Right lobe of liver (tissue), 6 donors: Measurements from ENCODE around the gene ABHD12. TPM values are rescaled to one million over a fixed set of nuclear protein-coding genes. Genes with fewer than 3 reads are reported as not detected.

ENCODE experiments used
- ATAC-seq, 4 donors: fragments of 200-7000 bp; cut with Tn5 transposase; one replicate each; pipeline ENCODE4 v1.9.1; 2020; ENCODE audit warnings: mild to moderate bottlenecking in 4 of 4, moderate library complexity in 4 of 4
- DNase-seq, 3 donors: peaks; one replicate each; pipeline ENCODE4 v3.0.0-alpha.2; 2020
- H3K27ac ChIP-seq, 3 donors: fragments of 200-600 bp; one replicate each; pipeline ENCODE4 v1.8.0; 2022
- H3K27me3 ChIP-seq, 2 donors: fragments of 200-600 bp; one replicate each; pipeline ENCODE4 v1.8.0; 2022
- H3K36me3 ChIP-seq, 4 donors: fragments of 200-600 bp; sonication (generic) in 1 of 4; one replicate each; pipeline versions ENCODE4 v1.5.1 to v1.8.0; 2017 to 2022; ENCODE audit warnings: control low read depth in 1 of 4
- H3K4me1 ChIP-seq, 4 donors: fragments of 200-600 bp; sonication (generic) in 1 of 4; one replicate each; pipeline versions ENCODE4 v1.5.1 to v1.8.0; 2017 to 2022; ENCODE audit warnings: control low read depth in 1 of 4
- H3K4me3 ChIP-seq, 3 donors: fragments of 200-600 bp; one replicate each; pipeline ENCODE4 v1.8.0; 2022
- H3K9me3 ChIP-seq, 4 donors: fragments of 200-600 bp; sonication (generic) in 1 of 4; one replicate each; pipeline versions ENCODE4 v1.5.1 to v1.8.0; 2017 to 2022; ENCODE audit warnings: control low read depth in 1 of 4
- POLR2A ChIP-seq: fragments of 450-650 bp; IDR thresholded peaks from one replicate; pipeline ENCODE4 v1.6.1; 2017; ENCODE audit warnings: antibody characterized with exemption, mild to moderate bottlenecking
- WGBS: methylation state at CpG from one replicate; pipeline ENCODE4 v1.1.6; 2018; ENCODE audit warnings: low coverage, low lambda C conversion rate; ENCODE audit not compliant: insufficient coverage; ENCODE audit errors: missing lambda C conversion rate; 5-methylcytosine and 5-hydroxymethylcytosine counted together
- intact Hi-C, 2 donors: fragments of 100-400 bp; cut with DNase I; formaldehyde crosslinking; loops; one replicate each; pipeline versions ENCODE4 v1.11.2 to v1.14.1; 2022
- total RNA-seq, 6 experiments: library from RNA; depleted of rRNA in 2 of 6; stranded (reverse); fragments of >200 nt in 2 of 6; fragmentation: NEBNext Ultra II Directional in 3 of 6; extraction: Animal tissue kit (Norgen Biotek cat#: 25700) in 3 of 6; gene quantifications; one replicate each; pipeline versions ENCODE4 v1.1.0 to v1.2.4, GENCODE V29; 2016 to 2023
- TF ChIP-seq, protein P1 (sequence below), 4 donors: fragments of 200-600 bp in 3 of 4; fragments of 450-650 bp in 1 of 4; IDR thresholded peaks; one replicate each; pipeline versions ENCODE4 v1.5.1 to v1.8.0; 2016 to 2022; ENCODE audit warnings: antibody characterized with exemption in 4 of 4, mild to moderate bottlenecking in 2 of 4
- donor health status: DM: no; HTN: yes; CAD: no.
- donor health status: DM: no; HTN: no; CAD: no.
- donor health status: DM: no; HTN: no; CAD: no.
- donor health status: DM: no; HTN: yes; CAD: no.
- donor health status: DM: no; HTN: yes; CAD: no.

ABHD12 gene
- total RNA-seq, 6 experiments from 2014 or later = 16.1 to 23.6 (median 18.7) TPM

DNA sequence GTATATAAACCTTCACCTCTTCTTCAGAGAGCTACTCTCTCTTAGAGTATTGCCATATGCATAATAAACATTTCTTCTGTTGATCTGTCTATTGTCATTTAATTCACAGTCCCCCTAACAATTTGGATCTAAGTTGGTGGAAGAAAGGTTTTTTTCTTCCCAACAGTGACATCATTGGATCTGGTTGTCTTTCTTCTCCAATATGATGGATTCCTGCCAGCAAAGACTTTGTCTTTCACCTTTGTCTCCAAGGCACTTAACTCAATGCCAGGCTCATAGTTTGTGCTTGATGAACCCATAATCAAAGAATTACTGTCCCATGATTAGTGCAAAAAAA is 39.6 kb downstream of the ABHD12 start:
- no peak overlapping the region for H3K4me3 ChIP-seq
- DNase-seq (no peak), ATAC-seq (no peak)
- TF ChIP-seq, protein P1, sequence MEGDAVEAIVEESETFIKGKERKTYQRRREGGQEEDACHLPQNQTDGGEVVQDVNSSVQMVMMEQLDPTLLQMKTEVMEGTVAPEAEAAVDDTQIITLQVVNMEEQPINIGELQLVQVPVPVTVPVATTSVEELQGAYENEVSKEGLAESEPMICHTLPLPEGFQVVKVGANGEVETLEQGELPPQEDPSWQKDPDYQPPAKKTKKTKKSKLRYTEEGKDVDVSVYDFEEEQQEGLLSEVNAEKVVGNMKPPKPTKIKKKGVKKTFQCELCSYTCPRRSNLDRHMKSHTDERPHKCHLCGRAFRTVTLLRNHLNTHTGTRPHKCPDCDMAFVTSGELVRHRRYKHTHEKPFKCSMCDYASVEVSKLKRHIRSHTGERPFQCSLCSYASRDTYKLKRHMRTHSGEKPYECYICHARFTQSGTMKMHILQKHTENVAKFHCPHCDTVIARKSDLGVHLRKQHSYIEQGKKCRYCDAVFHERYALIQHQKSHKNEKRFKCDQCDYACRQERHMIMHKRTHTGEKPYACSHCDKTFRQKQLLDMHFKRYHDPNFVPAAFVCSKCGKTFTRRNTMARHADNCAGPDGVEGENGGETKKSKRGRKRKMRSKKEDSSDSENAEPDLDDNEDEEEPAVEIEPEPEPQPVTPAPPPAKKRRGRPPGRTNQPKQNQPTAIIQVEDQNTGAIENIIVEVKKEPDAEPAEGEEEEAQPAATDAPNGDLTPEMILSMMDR (IDR thresholded peaks at IDR 0.05) = no peak
- TF ChIP-seq POLR2A = no peak
- H3K27me3 ChIP-seq = no peaks in the 10 kb centered on the region
- H3K36me3 ChIP-seq = no peaks in the 10 kb centered on the region
- intact Hi-C loops = no loop called here
- H3K27ac ChIP-seq = no peak overlapping the region
- H3K9me3 ChIP-seq = no peaks in the 10 kb centered on the region
- H3K4me1 ChIP-seq = no peaks in the 10 kb centered on the region

DNA sequence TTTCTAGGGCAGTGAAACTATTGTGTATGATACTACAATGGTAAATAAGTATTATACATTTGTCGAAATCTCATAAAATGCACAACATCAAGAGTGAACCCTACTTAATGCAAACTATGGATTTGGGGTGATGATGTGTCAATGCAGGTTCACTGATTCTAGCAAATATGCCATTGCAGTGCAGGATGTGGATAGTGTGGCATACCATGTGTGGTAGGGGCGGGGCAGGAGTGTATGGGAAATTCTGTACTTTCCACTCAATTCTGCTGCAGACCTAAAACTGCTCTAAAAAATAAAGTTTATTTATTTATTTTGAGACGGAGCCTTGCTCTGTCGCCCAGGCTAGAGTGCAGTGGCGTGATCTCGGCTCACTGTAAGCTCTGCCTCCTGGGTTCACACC is 44.3 kb downstream of the ABHD12 start:
- H3K27ac ChIP-seq = no peak overlapping the region
- intact Hi-C loops = no loop called here
- H3K36me3 ChIP-seq = no peaks in the 10 kb centered on the region
- 78% methylated on average over 4 of the region's 6 CpGs for WGBS
- TF ChIP-seq, protein P1 (IDR thresholded peaks at IDR 0.05) = no peak
- TF ChIP-seq POLR2A = no peak
- no peaks in the 10 kb centered on the region for H3K27me3 ChIP-seq
- no peaks in the 10 kb centered on the region for H3K4me1 ChIP-seq
- ATAC-seq (no peak), DNase-seq (no peak)
- H3K4me3 ChIP-seq = no peak overlapping the region
- no peaks in the 10 kb centered on the region for H3K9me3 ChIP-seq

DNA sequence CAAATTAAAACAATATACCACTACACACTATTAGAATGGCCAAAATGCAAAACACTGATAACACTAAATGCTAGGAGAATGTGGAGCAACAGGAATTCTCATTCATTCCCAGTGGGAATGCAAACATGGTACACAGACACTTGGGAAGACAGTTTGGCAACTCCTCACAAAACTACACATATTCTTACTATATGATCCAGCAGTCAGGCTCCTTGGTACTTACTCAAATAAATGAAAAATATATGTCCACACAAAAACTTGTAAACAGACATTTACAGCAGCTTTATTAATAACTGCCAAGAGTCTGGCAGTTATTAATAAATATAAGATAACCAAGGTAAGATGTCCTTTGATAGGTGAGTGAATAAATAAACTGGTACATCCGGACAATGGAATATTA is 44.9 kb downstream of the ABHD12 start:
- Histone ChIP-seq H3K36me3 (no peaks in the 10 kb centered on the region), H3K27me3 (no peaks in the 10 kb centered on the region), H3K4me1 (no peaks in the 10 kb centered on the region), H3K9me3 (no peaks in the 10 kb centered on the region), H3K4me3 (no peak overlapping the region), H3K27ac (no peak overlapping the region)
- DNase-seq (no peak), ATAC-seq (no peak)
- intact Hi-C loops = no loop called here
- no peak for TF ChIP-seq POLR2A
- TF ChIP-seq, protein P1 (IDR thresholded peaks at IDR 0.05) = no peak
- WGBS = 100% methylated on average over 1 of the region's 1 CpG

GRCh38 chr20:25344634-25345033 is 46.0 kb downstream of the ABHD12 start:
- no peak overlapping the region for H3K27ac ChIP-seq
- no peaks in the 10 kb centered on the region for H3K9me3 ChIP-seq
- H3K4me1 ChIP-seq = peaks cover 0 to under 1% (median 0%) of the 10 kb centered on the region in 4 donors
- TF ChIP-seq POLR2A = no peak
- TF ChIP-seq, protein P1 (IDR thresholded peaks at IDR 0.05) = no peak
- no peak for DNase-seq
- intact Hi-C loops = no loop called here
- 100% methylated on average over 3 of the region's 3 CpGs for WGBS
- H3K4me3 ChIP-seq = no peak overlapping the region
- ATAC-seq = no peak
- no peaks in the 10 kb centered on the region for H3K27me3 ChIP-seq
- H3K36me3 ChIP-seq = no peaks in the 10 kb centered on the region
